Memory B cell (primary cell): Measurements from ENCODE around the gene SEMA5A.

Experiments
- ATAC-seq: fragments of 150-1000 bp; cut with Tn5 transposase; 2 replicates; pipeline ENCODE4 v1.10.0; 2021; ENCODE audit warnings: low read depth, mild to moderate bottlenecking, moderate library complexity
- DNase-seq, 2 donors: peaks; one replicate each; pipeline ENCODE4 v3.0.0; 2022; ENCODE audit warnings: low spot score in 2 of 2
- H3K27ac Mint-ChIP-seq: one replicate; pipeline ENCODE4 v1.8.0; 2022; ENCODE audit warnings: mild to moderate bottlenecking, moderate library complexity, mixed read lengths
- H3K27me3 Mint-ChIP-seq: one replicate; pipeline ENCODE4 v1.8.0; 2022; ENCODE audit warnings: mixed read lengths
- H3K36me3 Mint-ChIP-seq: one replicate; pipeline ENCODE4 v1.8.0; 2022; ENCODE audit warnings: mild to moderate bottlenecking, mixed read lengths
- H3K4me1 Mint-ChIP-seq: one replicate; pipeline ENCODE4 v1.8.0; 2022; ENCODE audit warnings: mixed read lengths
- H3K4me3 Mint-ChIP-seq: one replicate; pipeline ENCODE4 v1.8.0; 2022; ENCODE audit warnings: mild to moderate bottlenecking, moderate library complexity, mixed read lengths
- H3K9me3 Mint-ChIP-seq: one replicate; pipeline ENCODE4 v1.8.0; 2022; ENCODE audit warnings: mixed read lengths

The SEMA5A gene

GRCh38 chr5:9558319-9558965 is 12.6 kb upstream of the SEMA5A start:
- no peaks in the 10 kb centered on the region for H3K36me3 Mint-ChIP-seq
- peaks cover 8% of the 10 kb centered on the region for H3K9me3 Mint-ChIP-seq
- no peaks in the 10 kb centered on the region for H3K27me3 Mint-ChIP-seq
- no peaks in the 10 kb centered on the region for H3K4me1 Mint-ChIP-seq
- no peak overlapping the region for H3K4me3 Mint-ChIP-seq
- no peak overlapping the region for H3K27ac Mint-ChIP-seq
- DNase-seq: no peak
- no peak for ATAC-seq

DNA sequence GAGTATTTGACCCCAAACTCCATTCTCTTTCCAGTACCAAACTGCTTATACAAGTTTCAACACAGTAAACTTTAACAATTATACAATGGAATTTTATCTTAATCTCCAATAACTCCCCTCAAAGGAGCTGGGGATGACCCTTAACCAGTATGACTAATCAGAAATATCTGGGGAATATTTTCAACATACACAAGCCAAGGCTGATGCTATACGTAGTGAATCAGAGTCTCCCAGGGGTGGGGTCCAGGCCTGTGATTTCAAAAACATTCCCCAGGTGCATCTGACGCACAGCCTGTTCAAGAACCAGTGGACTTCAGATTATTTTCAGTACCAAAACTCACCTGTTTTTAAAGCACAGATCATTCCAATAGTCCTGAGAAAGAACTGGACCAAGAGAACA is 11.8 kb upstream of the SEMA5A start:
- Mint-ChIP-seq H3K36me3 (no peaks in the 10 kb centered on the region), H3K9me3 (peaks cover 3% of the 10 kb centered on the region), H3K27ac (no peak overlapping the region), H3K4me3 (no peak overlapping the region), H3K4me1 (no peaks in the 10 kb centered on the region), H3K27me3 (no peaks in the 10 kb centered on the region)
- no peak for ATAC-seq
- DNase-seq: no peak

DNA sequence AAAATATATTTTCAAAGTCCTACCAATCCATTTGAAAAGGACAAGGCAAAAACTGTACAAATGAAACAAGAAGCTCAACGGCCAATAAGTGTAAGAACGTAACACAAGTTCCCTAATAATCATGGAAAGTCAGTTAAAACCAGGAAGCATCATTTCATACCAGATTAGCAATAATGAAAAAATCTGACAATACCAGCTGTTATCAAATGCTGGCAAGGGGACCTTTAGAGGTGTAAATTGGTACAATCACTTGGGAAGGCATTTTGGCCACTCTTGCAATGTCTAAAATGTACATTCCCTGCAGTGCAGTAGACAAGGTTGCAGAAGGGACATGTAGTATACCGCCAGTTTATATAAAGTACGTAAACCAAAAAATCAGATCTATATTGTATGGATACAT is 10.1 kb upstream of the SEMA5A start:
- H3K27me3 Mint-ChIP-seq: no peaks in the 10 kb centered on the region
- ATAC-seq (no peak), DNase-seq (no peak)
- H3K4me3 Mint-ChIP-seq: no peak overlapping the region
- H3K4me1 Mint-ChIP-seq: no peaks in the 10 kb centered on the region
- H3K36me3 Mint-ChIP-seq: no peaks in the 10 kb centered on the region
- H3K9me3 Mint-ChIP-seq: peaks cover 5% of the 10 kb centered on the region
- no peak overlapping the region for H3K27ac Mint-ChIP-seq

- Mint-ChIP-seq H3K27ac (no peak overlapping the region), H3K4me1 (no peaks in the 10 kb centered on the region), H3K4me3 (no peak overlapping the region), H3K36me3 (no peaks in the 10 kb centered on the region), H3K27me3 (peaks cover 2% of the 10 kb centered on the region), H3K9me3 (peaks cover 7% of the 10 kb centered on the region)
- no peak for ATAC-seq
- no peak for DNase-seq
Observed at GRCh38 chr5:9554122-9554521, 8.2 kb upstream of the SEMA5A start.

GRCh38 chr5:9553561-9553960 is 7.7 kb upstream of the SEMA5A start:
- Mint-ChIP-seq H3K4me3 (no peak overlapping the region), H3K4me1 (no peaks in the 10 kb centered on the region), H3K27ac (no peak overlapping the region), H3K36me3 (no peaks in the 10 kb centered on the region), H3K27me3 (peaks cover 2% of the 10 kb centered on the region), H3K9me3 (peaks cover 7% of the 10 kb centered on the region)
- no peak for DNase-seq
- ATAC-seq: no peak

- Mint-ChIP-seq H3K4me1 (no peaks in the 10 kb centered on the region), H3K4me3 (no peak overlapping the region), H3K27me3 (peaks cover 2% of the 10 kb centered on the region), H3K36me3 (no peaks in the 10 kb centered on the region), H3K9me3 (peaks cover 7% of the 10 kb centered on the region), H3K27ac (no peak overlapping the region)
- no peak for ATAC-seq
- DNase-seq: no peak
Observed at GRCh38 chr5:9551567-9552537, 6.0 kb upstream of the SEMA5A start.

DNA sequence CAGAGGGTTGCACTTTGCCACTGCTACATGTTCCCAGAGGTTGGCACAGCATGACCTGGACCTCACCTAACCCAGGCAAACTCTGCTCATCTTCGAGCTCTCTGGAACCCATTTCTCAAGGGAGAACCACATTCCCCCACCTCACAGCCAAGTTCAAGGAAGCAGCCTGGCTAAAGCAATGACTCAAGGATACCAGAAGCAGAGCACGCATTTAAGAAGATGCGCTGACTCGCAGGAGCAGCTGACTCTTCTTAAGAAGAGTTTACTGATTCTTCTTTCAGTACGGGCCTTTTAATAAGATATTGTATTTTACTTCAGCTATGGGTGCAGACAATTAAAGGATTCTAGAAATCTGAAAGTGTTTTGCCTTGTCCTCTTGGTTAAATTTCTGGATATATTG is 4.1 kb upstream of the SEMA5A start:
- Mint-ChIP-seq H3K4me1 (no peaks in the 10 kb centered on the region), H3K9me3 (peaks cover 4% of the 10 kb centered on the region), H3K27ac (no peak overlapping the region), H3K36me3 (no peaks in the 10 kb centered on the region), H3K27me3 (peaks cover 8% of the 10 kb centered on the region), H3K4me3 (no peak overlapping the region)
- ATAC-seq (no peak), DNase-seq (no peak)

- no peak for DNase-seq
- peaks cover 4% of the 10 kb centered on the region for H3K9me3 Mint-ChIP-seq
- H3K4me1 Mint-ChIP-seq: peaks cover 3% of the 10 kb centered on the region
- no peak for ATAC-seq
- H3K27me3 Mint-ChIP-seq: peaks cover 14% of the 10 kb centered on the region
- no peak overlapping the region for H3K4me3 Mint-ChIP-seq
- H3K27ac Mint-ChIP-seq: no peak overlapping the region
- H3K36me3 Mint-ChIP-seq: no peaks in the 10 kb centered on the region
Observed at GRCh38 chr5:9547122-9547947, 1.5 kb upstream of the SEMA5A start.

- peaks cover 12% of the 10 kb centered on the region for H3K27me3 Mint-ChIP-seq
- H3K4me3 Mint-ChIP-seq: no peak overlapping the region
- H3K27ac Mint-ChIP-seq: no peak overlapping the region
- peaks cover 3% of the 10 kb centered on the region for H3K4me1 Mint-ChIP-seq
- ATAC-seq (no peak), DNase-seq (no peak)
- no peaks in the 10 kb centered on the region for H3K36me3 Mint-ChIP-seq
- no peaks in the 10 kb centered on the region for H3K9me3 Mint-ChIP-seq
Observed at GRCh38 chr5:9545136-9545991, 511 bp downstream of the SEMA5A start.

- Mint-ChIP-seq H3K36me3 (no peaks in the 10 kb centered on the region), H3K27ac (no peak overlapping the region), H3K9me3 (no peaks in the 10 kb centered on the region), H3K4me1 (peaks cover 3% of the 10 kb centered on the region), H3K27me3 (peaks cover 12% of the 10 kb centered on the region), H3K4me3 (no peak overlapping the region)
- ATAC-seq (no peak), DNase-seq (no peak)
Observed at GRCh38 chr5:9544502-9545135, 1.3 kb downstream of the SEMA5A start.

DNA sequence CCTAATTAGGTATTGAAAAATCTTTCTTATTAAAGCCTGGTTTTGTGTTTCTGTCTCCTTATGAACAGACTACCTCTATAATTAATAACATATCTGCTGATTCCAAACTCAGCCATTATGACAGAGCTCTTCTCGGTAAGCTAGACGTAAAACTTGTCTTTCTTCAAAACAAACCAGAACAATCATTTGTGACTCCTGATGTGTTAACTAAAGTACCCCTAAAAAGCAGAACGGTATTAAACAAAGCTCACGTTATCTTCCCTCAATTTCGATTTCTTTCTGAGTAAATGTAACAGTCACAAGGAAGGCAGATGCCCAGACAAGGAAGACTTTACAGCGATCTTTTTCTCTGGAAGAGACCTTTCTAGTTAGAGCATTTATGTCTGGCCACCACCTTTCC is 1.8 kb downstream of the SEMA5A start:
- no peaks in the 10 kb centered on the region for H3K9me3 Mint-ChIP-seq
- no peak for DNase-seq
- no peak overlapping the region for H3K27ac Mint-ChIP-seq
- ATAC-seq: no peak
- H3K4me1 Mint-ChIP-seq: peaks cover 3% of the 10 kb centered on the region
- H3K4me3 Mint-ChIP-seq: no peak overlapping the region
- H3K36me3 Mint-ChIP-seq: no peaks in the 10 kb centered on the region
- H3K27me3 Mint-ChIP-seq: peaks cover 12% of the 10 kb centered on the region

DNA sequence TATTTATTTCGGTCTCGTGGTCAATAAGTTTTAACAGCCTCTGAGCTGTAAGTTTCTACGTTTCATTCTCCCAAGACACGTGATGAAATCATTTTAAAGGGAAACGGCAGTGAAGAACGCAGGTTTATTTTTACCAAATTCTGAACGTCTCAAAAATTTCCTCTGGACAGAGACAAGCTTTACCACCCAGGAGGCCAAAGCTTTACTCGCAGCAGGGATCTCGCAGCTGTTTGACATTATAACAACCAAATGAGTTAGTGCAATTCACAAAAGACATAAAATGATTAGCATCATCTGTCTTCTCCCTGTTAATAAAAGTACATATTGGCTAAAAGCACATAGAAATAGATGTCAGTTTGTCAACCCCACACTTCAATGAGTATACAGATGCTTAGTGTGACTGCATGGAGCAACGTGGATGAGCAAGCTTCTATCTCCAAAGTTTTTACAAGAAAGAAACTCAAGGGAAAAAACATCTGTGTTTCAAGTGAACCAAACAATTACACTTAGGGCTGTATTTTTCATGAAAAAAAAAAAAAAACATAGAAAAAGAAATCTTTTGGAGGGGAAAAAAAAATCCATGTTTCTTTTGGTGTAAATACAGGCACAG is 2.5 kb downstream of the SEMA5A start:
- Mint-ChIP-seq H3K36me3 (no peaks in the 10 kb centered on the region), H3K27ac (no peak overlapping the region), H3K4me3 (no peak overlapping the region), H3K4me1 (peaks cover 3% of the 10 kb centered on the region), H3K27me3 (peaks cover 12% of the 10 kb centered on the region), H3K9me3 (no peaks in the 10 kb centered on the region)
- ATAC-seq: no peak
- no peak for DNase-seq

DNA sequence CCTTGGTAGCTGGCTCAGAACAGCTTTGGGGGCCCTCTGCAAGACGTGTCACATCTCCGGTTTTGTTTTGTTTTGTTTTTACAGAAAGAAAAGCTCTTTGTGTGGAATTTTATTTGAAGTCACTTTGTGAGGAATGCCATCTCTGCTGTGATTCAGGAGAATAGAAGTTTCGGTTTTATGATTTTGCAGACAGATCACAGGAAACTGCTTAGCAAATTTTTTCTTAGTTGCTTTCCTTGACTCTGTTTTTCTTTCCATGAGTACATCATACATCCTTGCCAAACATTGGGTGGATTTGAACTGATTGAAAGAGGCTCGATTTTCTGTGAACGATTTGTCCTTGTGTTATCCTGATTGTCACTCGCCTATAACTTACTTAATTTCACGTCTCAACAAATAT is 5.1 kb downstream of the SEMA5A start:
- Mint-ChIP-seq H3K36me3 (no peaks in the 10 kb centered on the region), H3K27me3 (peaks cover 8% of the 10 kb centered on the region), H3K4me3 (no peak overlapping the region), H3K27ac (no peak overlapping the region), H3K9me3 (no peaks in the 10 kb centered on the region), H3K4me1 (peaks cover 3% of the 10 kb centered on the region)
- ATAC-seq (no peak), DNase-seq (no peak)
